Stomach (tissue), 4 donors: ENCODE results near the gene FXYD3.

Source experiments
- EP300 ChIP-seq: sonication (generic); formaldehyde crosslinking; IDR thresholded peaks from one replicate; pipeline ENCODE4 v1.6.1; 2017; ENCODE audit warnings: antibody characterized with exemption
- POLR2A ChIP-seq, 4 donors: fragments of 450-650 bp; IDR thresholded peaks; one replicate each; pipeline ENCODE4 v1.6.1; 2016; ENCODE audit warnings: antibody characterized with exemption in 4 of 4, control low read depth in 2 of 4, mild to moderate bottlenecking in 1 of 4, moderate library complexity in 1 of 4
- TF ChIP-seq, protein P1 (sequence below), 7 experiments: fragments of 450-650 bp in 4 of 7; fragments of 200-600 bp in 3 of 7; sonication (generic) in 3 of 7; IDR thresholded peaks; one replicate each; pipeline ENCODE4 v1.5.1; 2016 to 2019; ENCODE audit warnings: antibody characterized with exemption in 7 of 7, control low read depth in 2 of 7, mild to moderate bottlenecking in 1 of 7

DNA sequence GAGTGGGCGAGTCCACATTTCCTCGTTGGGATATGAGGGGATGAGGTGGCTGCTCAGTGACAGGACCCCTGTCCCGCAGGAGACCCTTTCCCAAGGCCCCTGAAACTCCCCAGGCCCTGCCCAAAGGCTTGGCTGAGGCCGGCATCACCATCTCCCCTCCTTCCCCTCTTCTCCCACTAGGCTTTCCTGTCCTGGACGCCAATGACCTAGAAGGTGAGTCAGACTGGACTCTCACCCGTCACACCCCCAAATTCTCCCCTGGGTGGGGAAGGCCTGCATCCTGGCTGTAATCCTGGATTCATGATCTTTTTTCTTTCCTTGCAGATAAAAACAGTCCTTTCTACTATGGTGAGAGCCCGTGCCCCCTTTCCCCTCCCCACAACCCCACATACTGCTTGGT, 5.3 kb downstream of the FXYD3 start:
- TF ChIP-seq, protein P1, sequence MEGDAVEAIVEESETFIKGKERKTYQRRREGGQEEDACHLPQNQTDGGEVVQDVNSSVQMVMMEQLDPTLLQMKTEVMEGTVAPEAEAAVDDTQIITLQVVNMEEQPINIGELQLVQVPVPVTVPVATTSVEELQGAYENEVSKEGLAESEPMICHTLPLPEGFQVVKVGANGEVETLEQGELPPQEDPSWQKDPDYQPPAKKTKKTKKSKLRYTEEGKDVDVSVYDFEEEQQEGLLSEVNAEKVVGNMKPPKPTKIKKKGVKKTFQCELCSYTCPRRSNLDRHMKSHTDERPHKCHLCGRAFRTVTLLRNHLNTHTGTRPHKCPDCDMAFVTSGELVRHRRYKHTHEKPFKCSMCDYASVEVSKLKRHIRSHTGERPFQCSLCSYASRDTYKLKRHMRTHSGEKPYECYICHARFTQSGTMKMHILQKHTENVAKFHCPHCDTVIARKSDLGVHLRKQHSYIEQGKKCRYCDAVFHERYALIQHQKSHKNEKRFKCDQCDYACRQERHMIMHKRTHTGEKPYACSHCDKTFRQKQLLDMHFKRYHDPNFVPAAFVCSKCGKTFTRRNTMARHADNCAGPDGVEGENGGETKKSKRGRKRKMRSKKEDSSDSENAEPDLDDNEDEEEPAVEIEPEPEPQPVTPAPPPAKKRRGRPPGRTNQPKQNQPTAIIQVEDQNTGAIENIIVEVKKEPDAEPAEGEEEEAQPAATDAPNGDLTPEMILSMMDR (IDR thresholded peaks at IDR 0.05) = no peak
- TF ChIP-seq POLR2A (IDR thresholded peaks at IDR 0.05) = no peak
- no peak for TF ChIP-seq EP300
